Lower lobe of right lung (tissue), 2 donors: ENCODE measurements around the gene ZDHHC11B. TPM values are rescaled to one million over a fixed set of nuclear protein-coding genes. Genes with fewer than 3 reads are reported as not detected.
"Not testable (repeated sequence)": the region's sequence is repeated elsewhere in the genome, so short reads cannot be mapped to it uniquely, and the experiment has no call there.

ENCODE experiments used
- ATAC-seq, 2 donors: fragments of 200-7000 bp; cut with Tn5 transposase; one replicate each; pipeline ENCODE4 v1.9.1; 2020 to 2022; ENCODE audit warnings: mild to moderate bottlenecking in 2 of 2, moderate library complexity in 2 of 2
- DNase-seq: peaks from one replicate; pipeline ENCODE4 v3.0.0-alpha.2; 2020
- H3K27ac ChIP-seq: fragments of 200-600 bp; one replicate; pipeline ENCODE4 v1.8.0; 2022
- H3K27me3 ChIP-seq: fragments of 200-600 bp; one replicate; pipeline ENCODE4 v1.8.0; 2022; ENCODE audit warnings: low read depth
- H3K36me3 ChIP-seq: fragments of 200-600 bp; one replicate; pipeline ENCODE4 v1.8.0; 2022; ENCODE audit warnings: mild to moderate bottlenecking
- H3K4me1 ChIP-seq: fragments of 200-600 bp; one replicate; pipeline ENCODE4 v1.8.0; 2022
- H3K4me3 ChIP-seq: fragments of 200-600 bp; one replicate; pipeline ENCODE4 v1.8.0; 2022; ENCODE audit warnings: mild to moderate bottlenecking
- H3K9me3 ChIP-seq: fragments of 200-600 bp; one replicate; pipeline ENCODE4 v1.8.0; 2022
- intact Hi-C: fragments of 100-400 bp; cut with DNase I; formaldehyde crosslinking; loops from one replicate; pipeline ENCODE4 v1.11.0; 2022
- total RNA-seq: library from RNA; stranded (reverse); fragmentation: NEBNext Ultra II Directional; extraction: Animal tissue kit (Norgen Biotek cat#: 25700); gene quantifications from one replicate; pipeline ENCODE4 v1.2.1, GENCODE V29; 2021
- TF ChIP-seq, protein P1 (sequence below): fragments of 200-600 bp; IDR thresholded peaks from one replicate; pipeline ENCODE4 v1.8.0; 2022; ENCODE audit warnings: antibody characterized with exemption, mild to moderate bottlenecking
- donor health status: DM: no; HTN: yes; CAD: no; lungs with severe emphysema.

Gene ZDHHC11B
- total RNA-seq, 1 donor from 2014 or later: 14.9 TPM

DNA sequence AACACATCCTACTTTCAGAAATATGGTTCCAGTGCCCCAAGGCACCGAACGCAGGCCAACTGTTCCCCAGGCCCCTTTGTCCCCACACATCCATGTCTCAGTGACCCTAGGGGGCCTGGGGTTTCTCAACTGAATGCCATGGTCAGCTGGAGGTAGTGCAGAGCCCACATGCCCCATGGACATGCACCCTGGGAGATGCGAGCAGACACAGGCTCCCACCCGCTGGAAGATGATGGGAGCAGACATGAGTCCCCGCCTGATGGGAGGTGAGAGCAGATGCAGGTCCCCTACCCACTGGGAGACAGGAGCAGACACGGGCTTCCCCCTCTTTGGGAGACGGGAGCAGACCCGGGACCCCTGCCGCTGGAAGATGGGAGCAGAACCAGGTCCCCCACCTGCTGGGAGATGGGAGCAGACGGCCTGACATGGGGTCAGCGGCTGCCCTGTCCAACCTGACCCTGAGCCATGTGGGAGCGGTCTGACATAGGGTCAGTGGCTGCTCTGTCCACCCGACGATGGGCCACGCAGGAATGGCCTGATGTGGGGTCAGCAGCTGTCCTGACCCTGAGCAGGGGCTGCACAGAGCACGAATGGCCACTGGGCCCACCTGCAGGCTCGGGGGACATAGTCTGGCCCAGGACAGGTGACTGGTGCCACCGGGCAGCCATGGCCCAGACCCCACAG, 18.4 kb downstream of the ZDHHC11B start:
- Histone ChIP-seq H3K27ac (no peak overlapping the region), H3K27me3 (no peaks in the 10 kb centered on the region), H3K36me3 (peaks cover 4% of the 10 kb centered on the region), H3K4me3 (no peak overlapping the region), H3K9me3 (no peaks in the 10 kb centered on the region), H3K4me1 (no peaks in the 10 kb centered on the region)
- TF ChIP-seq, protein P1, sequence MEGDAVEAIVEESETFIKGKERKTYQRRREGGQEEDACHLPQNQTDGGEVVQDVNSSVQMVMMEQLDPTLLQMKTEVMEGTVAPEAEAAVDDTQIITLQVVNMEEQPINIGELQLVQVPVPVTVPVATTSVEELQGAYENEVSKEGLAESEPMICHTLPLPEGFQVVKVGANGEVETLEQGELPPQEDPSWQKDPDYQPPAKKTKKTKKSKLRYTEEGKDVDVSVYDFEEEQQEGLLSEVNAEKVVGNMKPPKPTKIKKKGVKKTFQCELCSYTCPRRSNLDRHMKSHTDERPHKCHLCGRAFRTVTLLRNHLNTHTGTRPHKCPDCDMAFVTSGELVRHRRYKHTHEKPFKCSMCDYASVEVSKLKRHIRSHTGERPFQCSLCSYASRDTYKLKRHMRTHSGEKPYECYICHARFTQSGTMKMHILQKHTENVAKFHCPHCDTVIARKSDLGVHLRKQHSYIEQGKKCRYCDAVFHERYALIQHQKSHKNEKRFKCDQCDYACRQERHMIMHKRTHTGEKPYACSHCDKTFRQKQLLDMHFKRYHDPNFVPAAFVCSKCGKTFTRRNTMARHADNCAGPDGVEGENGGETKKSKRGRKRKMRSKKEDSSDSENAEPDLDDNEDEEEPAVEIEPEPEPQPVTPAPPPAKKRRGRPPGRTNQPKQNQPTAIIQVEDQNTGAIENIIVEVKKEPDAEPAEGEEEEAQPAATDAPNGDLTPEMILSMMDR: no peak
- ATAC-seq (no peak), DNase-seq (no peak)
- intact Hi-C loops: no loop called here

- DNase-seq (peak; percentile 40), ATAC-seq (no peak)
- Histone ChIP-seq H3K27ac (no peak overlapping the region), H3K4me3 (no peak overlapping the region), H3K27me3 (no peaks in the 10 kb centered on the region), H3K4me1 (peaks cover 9% of the 10 kb centered on the region), H3K9me3 (no peaks in the 10 kb centered on the region), H3K36me3 (peaks cover 4% of the 10 kb centered on the region)
- intact Hi-C loops: no loop called here
- TF ChIP-seq, protein P1: no peak
Measured at GRCh38 chr5:763998-764781, 20.3 kb downstream of the ZDHHC11B start.

- TF ChIP-seq, protein P1: no peak
- intact Hi-C loops: no loop called here
- DNase-seq: no peak
- H3K4me1 ChIP-seq: peaks cover 16% of the 10 kb centered on the region
- H3K27me3 ChIP-seq: no peaks in the 10 kb centered on the region
- H3K36me3 ChIP-seq: peaks cover 4% of the 10 kb centered on the region
- H3K27ac ChIP-seq: no peak overlapping the region
- ATAC-seq: no peak
- H3K9me3 ChIP-seq: no peaks in the 10 kb centered on the region
- no peak overlapping the region for H3K4me3 ChIP-seq
Measured at GRCh38 chr5:763397-763796, 21.1 kb downstream of the ZDHHC11B start.

- peaks cover 21% of the 10 kb centered on the region for H3K4me1 ChIP-seq
- ATAC-seq, DNase-seq, H3K36me3 ChIP-seq, H3K9me3 ChIP-seq, H3K27me3 ChIP-seq, H3K4me3 ChIP-seq, intact Hi-C loops, H3K27ac ChIP-seq: not testable (repeated sequence)
Measured at GRCh38 chr5:762996-763395, 21.5 kb downstream of the ZDHHC11B start.

DNA sequence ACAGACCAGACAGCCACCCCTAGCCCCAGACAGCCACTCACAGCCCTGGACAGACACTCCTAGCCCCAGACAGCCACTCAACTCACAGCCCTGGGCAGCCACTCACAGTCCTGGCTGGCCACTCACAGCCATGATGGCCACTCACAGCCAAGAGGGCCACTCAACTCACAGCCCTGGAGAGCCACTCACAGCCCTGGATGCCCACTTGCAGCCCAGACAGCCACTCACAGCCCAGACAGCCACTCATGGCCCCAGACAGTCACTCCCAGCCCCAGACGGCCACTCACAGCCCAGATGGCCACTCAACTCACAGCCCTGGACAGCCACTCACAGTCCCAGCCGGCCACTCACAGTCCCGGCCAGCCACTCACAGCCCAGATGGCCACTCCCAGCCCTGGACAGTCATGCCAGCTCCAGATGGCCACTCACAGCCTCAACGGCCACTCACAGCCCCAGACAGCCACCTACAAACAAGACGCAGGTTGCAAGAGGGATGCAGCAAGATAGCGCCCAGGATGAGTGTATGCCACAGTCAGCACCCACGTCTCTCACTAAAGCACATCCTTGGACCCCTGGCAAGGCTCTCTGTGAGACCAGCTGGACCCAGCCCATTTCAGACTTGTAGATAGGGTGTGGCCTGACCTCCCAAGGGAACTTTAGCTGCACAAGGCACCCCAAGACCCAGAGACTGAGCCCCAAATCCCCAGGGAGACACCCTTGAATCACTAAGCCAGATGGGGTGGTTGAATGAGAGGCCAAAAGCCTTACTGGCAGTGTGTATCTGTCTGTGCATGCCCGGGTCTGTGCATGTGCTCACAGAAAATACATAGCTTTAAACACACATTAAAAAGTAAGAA, 22.4 kb downstream of the ZDHHC11B start:
- H3K4me3 ChIP-seq: no peak overlapping the region
- peak overlapping the region; percentile 58 for H3K27ac ChIP-seq
- intact Hi-C loops: no loop called here
- H3K4me1 ChIP-seq: peaks cover 30% of the 10 kb centered on the region
- H3K27me3 ChIP-seq: no peaks in the 10 kb centered on the region
- ATAC-seq: peak; percentile 84 to 87
- peak; percentile 93 for DNase-seq
- H3K36me3 ChIP-seq: peaks cover 4% of the 10 kb centered on the region
- H3K9me3 ChIP-seq: no peaks in the 10 kb centered on the region
- TF ChIP-seq, protein P1: no peak
